ENCODE results near the gene SLC41A2.
A peak's percentile ranks its signal among the peaks of the same experiment; 100 is the strongest.
"Not testable (repeated sequence)": the region's sequence is repeated elsewhere in the genome, so short reads cannot be mapped to it uniquely, and the experiment has no call there.

The SLC41A2 gene

DNA sequence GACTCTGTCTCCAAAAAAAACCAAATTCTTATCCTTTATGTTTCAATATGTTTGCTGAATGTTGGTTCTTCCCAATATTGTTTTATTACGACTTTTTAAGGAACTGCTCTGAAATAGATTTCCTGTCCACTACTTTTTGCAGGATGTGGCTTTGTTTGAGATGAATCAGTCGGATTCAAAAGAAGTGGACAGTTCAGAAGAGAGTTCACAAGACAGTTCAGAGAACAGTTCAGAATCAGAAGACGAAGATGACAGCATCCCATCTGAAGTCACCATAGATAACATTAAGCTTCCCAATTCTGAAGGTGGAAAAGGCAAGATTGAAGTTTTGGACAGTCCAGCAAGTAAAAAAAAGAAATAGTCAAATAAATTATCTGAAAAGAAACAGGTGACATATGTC is 36.2 kb upstream of the SLC41A2 start:
- TF ChIP-seq, protein P1, sequence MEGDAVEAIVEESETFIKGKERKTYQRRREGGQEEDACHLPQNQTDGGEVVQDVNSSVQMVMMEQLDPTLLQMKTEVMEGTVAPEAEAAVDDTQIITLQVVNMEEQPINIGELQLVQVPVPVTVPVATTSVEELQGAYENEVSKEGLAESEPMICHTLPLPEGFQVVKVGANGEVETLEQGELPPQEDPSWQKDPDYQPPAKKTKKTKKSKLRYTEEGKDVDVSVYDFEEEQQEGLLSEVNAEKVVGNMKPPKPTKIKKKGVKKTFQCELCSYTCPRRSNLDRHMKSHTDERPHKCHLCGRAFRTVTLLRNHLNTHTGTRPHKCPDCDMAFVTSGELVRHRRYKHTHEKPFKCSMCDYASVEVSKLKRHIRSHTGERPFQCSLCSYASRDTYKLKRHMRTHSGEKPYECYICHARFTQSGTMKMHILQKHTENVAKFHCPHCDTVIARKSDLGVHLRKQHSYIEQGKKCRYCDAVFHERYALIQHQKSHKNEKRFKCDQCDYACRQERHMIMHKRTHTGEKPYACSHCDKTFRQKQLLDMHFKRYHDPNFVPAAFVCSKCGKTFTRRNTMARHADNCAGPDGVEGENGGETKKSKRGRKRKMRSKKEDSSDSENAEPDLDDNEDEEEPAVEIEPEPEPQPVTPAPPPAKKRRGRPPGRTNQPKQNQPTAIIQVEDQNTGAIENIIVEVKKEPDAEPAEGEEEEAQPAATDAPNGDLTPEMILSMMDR (IDR thresholded peaks at IDR 0.05) = no peak
- H3K27ac ChIP-seq = no peak overlapping the region
- no peaks in the 10 kb centered on the region for H3K36me3 ChIP-seq
- no peaks in the 10 kb centered on the region for H3K4me1 ChIP-seq (ENCODE audit: control insufficient read depth in 1 of 2, insufficient read depth in 1 of 2, low read depth in 1 of 2, low read length in 1 of 2)
- H3K4me3 ChIP-seq (ENCODE audit: low read depth in 1 of 2, low read length in 1 of 2) = no peak overlapping the region
- H3K9me3 ChIP-seq = no peaks in the 10 kb centered on the region
- H3K27me3 ChIP-seq = no peaks in the 10 kb centered on the region

DNA sequence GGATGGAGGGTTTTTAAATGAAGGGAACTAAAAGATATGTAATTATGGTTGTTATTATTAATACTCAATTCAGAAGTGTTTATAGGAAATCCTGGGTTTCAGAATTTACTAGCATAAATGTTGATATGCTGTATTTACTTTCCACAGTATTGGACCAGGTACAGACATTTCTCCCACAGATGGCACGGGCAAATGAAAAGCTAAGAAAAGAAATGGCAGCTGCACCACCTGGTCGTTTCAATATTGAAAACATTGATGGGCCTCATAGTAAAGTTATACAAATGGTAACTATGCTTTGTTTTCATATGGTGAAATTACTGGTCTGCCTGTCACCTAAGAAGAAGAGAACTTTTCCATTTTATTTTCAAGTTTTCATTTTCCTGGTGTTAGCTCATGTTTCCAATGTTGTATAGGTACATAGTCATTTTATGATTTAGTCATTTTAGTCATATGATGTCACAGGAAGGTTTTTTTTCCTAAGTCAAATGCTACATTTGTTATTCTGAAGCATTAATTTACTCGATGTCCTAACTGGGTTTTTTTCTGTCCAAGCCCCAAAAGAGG is 33.6 kb upstream of the SLC41A2 start:
- Histone ChIP-seq H3K4me1 (ENCODE audit: control insufficient read depth in 1 of 2, insufficient read depth in 1 of 2, low read depth in 1 of 2, low read length in 1 of 2) (peaks cover 2 to 4% of the 10 kb centered on the region in 2 experiments), H3K9me3 (no peaks in the 10 kb centered on the region), H3K27ac (no peak overlapping the region), H3K4me3 (ENCODE audit: low read depth in 1 of 2, low read length in 1 of 2) (no peak overlapping the region), H3K36me3 (no peaks in the 10 kb centered on the region), H3K27me3 (no peaks in the 10 kb centered on the region)
- TF ChIP-seq, protein P1 (IDR thresholded peaks at IDR 0.05) = no peak

DNA sequence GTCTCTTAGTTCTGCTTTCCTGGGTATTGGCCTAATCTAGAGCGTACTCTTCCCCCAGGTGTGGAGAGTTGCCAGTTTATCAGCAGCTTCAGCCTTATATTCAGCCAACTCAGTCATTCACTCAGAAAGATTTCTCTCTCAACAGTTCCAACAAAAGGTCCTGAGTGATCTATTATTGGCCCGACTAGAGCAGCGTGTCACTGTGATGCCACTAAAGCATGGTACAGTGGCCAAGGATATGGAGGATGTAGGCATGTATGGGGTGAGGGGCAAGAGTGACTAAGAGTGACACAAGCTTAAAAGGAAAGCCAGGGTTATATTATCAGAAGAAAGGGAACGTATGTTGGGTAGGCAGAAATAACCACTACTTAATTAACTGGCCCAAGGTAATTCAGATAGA is 32.9 kb upstream of the SLC41A2 start:
- H3K27me3 ChIP-seq = no peaks in the 10 kb centered on the region
- no peaks in the 10 kb centered on the region for H3K9me3 ChIP-seq
- H3K27ac ChIP-seq = no peak overlapping the region
- peaks cover 6 to 7% of the 10 kb centered on the region in 2 experiments for H3K4me1 ChIP-seq (ENCODE audit: control insufficient read depth in 1 of 2, insufficient read depth in 1 of 2, low read depth in 1 of 2, low read length in 1 of 2)
- no peak overlapping the region for H3K4me3 ChIP-seq (ENCODE audit: low read depth in 1 of 2, low read length in 1 of 2)
- no peaks in the 10 kb centered on the region for H3K36me3 ChIP-seq
- TF ChIP-seq, protein P1 (IDR thresholded peaks at IDR 0.05) = no peak

DNA sequence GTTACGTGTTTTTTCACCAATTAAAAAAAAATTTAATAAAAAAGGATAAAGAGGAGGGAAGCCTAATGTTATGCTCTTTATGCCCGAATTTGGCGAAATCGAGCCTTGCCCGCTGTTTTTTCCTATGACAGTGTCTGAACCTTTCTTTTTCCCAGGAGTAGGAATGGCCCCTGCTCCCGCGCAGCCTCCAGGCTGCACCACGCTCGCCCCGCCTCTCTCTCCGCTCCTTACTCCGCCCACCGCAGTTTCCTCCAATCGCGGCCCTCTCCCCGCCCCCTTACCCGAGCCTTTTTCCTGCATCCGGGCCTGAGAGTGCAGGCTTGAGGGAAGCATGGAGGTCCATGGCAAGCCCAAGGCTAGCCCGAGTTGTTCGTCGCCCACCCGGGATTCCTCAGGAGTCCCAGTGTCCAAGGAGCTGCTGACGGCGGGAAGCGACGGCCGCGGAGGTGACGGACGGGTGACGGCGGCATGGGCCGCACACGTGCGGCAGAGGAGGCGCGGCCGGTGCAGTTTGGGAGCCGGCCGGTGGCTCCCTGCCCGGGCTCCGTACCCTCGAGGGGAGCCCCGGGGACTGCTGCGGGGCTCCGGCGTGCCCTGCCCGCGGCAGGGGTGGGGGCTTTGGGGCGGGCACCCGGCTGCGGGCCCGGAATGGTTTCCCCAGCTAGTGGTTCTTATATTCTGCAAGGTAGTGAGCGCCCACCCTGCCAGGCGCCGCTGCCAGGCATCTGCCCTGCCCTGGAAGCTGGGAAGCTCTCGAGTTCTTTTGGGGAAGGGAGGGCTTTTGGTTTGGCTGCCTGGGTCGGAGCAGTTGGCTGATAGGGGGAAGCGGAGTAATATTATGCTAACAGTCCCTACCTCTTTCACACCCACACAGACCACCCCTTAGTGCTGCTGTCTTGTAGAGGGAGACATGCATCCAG is 28.2 kb upstream of the SLC41A2 start, which contains the start of gene NOPCHAP1:
TSS of gene NOPCHAP1 (plus strand) at position 295 of the 920 bp plus-strand sequence. CDS start at position 332, 37 bp downstream.
- H3K27me3 ChIP-seq = peaks cover 13% of the 10 kb centered on the region
- TF ChIP-seq, protein P1 (IDR thresholded peaks at IDR 0.05) = peak; percentile 30
- no peaks in the 10 kb centered on the region for H3K36me3 ChIP-seq
- peak within 1 kb of the TSS; percentile 77 to 81 for H3K4me3 ChIP-seq (ENCODE audit: low read depth in 1 of 2, low read length in 1 of 2)
- H3K27ac ChIP-seq = no peak within 1 kb of the TSS
- H3K9me3 ChIP-seq = no peaks in the 10 kb centered on the region
- H3K4me1 ChIP-seq (ENCODE audit: control insufficient read depth in 1 of 2, insufficient read depth in 1 of 2, low read depth in 1 of 2, low read length in 1 of 2) = peaks cover 12 to 13% of the 10 kb centered on the region in 2 experiments

DNA sequence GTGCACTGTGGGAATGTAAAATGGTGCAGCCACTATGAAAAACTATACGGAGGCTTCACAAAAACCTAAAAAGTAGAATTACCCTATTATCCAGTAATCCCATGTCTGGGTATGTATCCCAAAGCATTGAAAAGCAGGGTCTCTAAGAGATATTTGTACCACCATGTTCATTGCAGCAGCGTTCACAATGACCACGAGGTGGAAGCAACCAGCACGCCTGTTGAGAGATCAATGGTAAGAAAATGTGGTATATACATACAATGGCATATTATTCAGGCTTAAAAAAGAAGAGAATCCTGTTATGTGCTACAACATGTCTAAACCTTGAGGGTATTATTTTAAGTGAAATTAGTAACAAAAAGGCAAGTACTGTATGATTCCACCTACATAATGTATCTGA is 27.1 kb upstream of the SLC41A2 start:
- Histone ChIP-seq H3K27me3 (peaks cover 13% of the 10 kb centered on the region), H3K27ac (no peak overlapping the region), H3K9me3 (no peaks in the 10 kb centered on the region), H3K36me3 (no peaks in the 10 kb centered on the region), H3K4me1 (ENCODE audit: control insufficient read depth in 1 of 2, insufficient read depth in 1 of 2, low read depth in 1 of 2, low read length in 1 of 2) (peaks cover 12 to 13% of the 10 kb centered on the region in 2 experiments), H3K4me3 (ENCODE audit: low read depth in 1 of 2, low read length in 1 of 2) (no peak overlapping the region)
- TF ChIP-seq, protein P1 (IDR thresholded peaks at IDR 0.05) = no peak

DNA sequence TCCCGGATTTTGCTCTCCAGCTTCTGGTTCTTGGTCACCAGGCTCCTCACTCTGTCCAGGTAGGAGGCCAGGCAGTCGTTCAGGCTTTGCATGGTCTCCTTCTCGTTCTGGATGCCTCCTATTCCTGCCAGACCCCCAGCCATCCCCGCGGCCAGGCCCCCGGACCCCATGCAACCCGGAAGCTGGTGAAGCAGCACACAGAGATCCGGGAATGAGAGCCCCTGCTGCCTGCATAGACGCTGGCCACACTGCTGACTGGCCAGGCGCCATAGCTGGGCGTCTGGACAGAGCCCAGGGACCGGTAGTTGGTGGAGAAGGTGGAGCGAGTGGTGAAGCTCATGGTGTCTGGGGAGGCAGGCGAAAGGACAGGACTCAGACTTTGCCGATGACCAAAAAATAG is 19.6 kb upstream of the SLC41A2 start:
- H3K27me3 ChIP-seq; H3K4me1 ChIP-seq (ENCODE audit: control insufficient read depth in 1 of 2, insufficient read depth in 1 of 2, low read depth in 1 of 2, low read length in 1 of 2); H3K27ac ChIP-seq; H3K36me3 ChIP-seq; H3K4me3 ChIP-seq (ENCODE audit: low read depth in 1 of 2, low read length in 1 of 2); H3K9me3 ChIP-seq: not testable (repeated sequence)
